Fibroblast of lung (primary cell): Measurements from ENCODE around the gene PKN1. TPM values are rescaled to one million over a fixed set of nuclear protein-coding genes. Genes with fewer than 3 reads are reported as not detected.

Experiments used
- DNase-seq, 2 donors: peaks; one replicate each; pipeline versions ENCODE4 v3.0.0 to v3.0.0-alpha.2; 2010; ENCODE audit warnings: low read depth in 2 of 2
- H2AFZ ChIP-seq: 2 replicates; pipeline ENCODE4 v1.5.1; 2012; ENCODE audit warnings: low read length, control low read depth, inconsistent platforms
- H3K27ac ChIP-seq: 2 replicates; pipeline ENCODE4 v1.5.1; 2011; ENCODE audit warnings: low read length, control low read depth; ENCODE audit not compliant: insufficient read depth
- H3K27me3 ChIP-seq: 2 replicates; pipeline ENCODE4 v1.5.1; 2011; ENCODE audit warnings: mild to moderate bottlenecking, low read length; ENCODE audit not compliant: control insufficient read depth, insufficient read depth
- H3K36me3 ChIP-seq: 2 replicates; pipeline ENCODE4 v1.5.1; 2011; ENCODE audit warnings: low read length; ENCODE audit not compliant: control insufficient read depth, insufficient read depth
- H3K4me1 ChIP-seq: 2 replicates; pipeline ENCODE4 v1.5.1; 2011; ENCODE audit warnings: low read length; ENCODE audit not compliant: control insufficient read depth, insufficient read depth; ENCODE audit errors: extremely low read depth
- H3K4me2 ChIP-seq: 2 replicates; pipeline ENCODE4 v1.5.1; 2011; ENCODE audit warnings: low read length, control low read depth; ENCODE audit not compliant: insufficient read depth; ENCODE audit errors: extremely low read depth
- H3K4me3 ChIP-seq, 4 experiments: fragments of 200-600 bp in 1 of 4; sonication (generic) in 1 of 4; replicated peaks in 1 of 4; 2 replicates each; pipeline ENCODE4 v1.5.1; 2011 to 2016; ENCODE audit warnings: low read length in 4 of 4, low read depth in 3 of 4, mild to moderate bottlenecking in 3 of 4, control low read depth in 2 of 4, inconsistent platforms in 1 of 4, mixed read lengths in 1 of 4; ENCODE audit not compliant: insufficient read depth in 1 of 4; ENCODE audit errors: control extremely low read depth in 1 of 4
- H3K79me2 ChIP-seq: 2 replicates; pipeline ENCODE4 v1.5.1; 2012; ENCODE audit warnings: mild to moderate bottlenecking, low read length, inconsistent platforms; ENCODE audit not compliant: control insufficient read depth, insufficient read depth
- H3K9ac ChIP-seq: 2 replicates; pipeline ENCODE4 v1.5.1; 2011; ENCODE audit warnings: mild to moderate bottlenecking, low read length, control low read depth; ENCODE audit not compliant: insufficient read depth
- H3K9me3 ChIP-seq: 2 replicates; pipeline ENCODE4 v1.5.1; 2012; ENCODE audit warnings: low read depth, low read length; ENCODE audit not compliant: control insufficient read depth, insufficient read depth
- H4K20me1 ChIP-seq: 2 replicates; pipeline ENCODE4 v1.5.1; 2011; ENCODE audit warnings: low read length; ENCODE audit not compliant: control insufficient read depth, insufficient read depth; ENCODE audit errors: extremely low read depth
- EZH2 ChIP-seq: IDR thresholded peaks from 2 replicates; pipeline ENCODE4 v1.5.1; 2012; ENCODE audit warnings: low read length, control low read depth, mild to moderate bottlenecking; ENCODE audit errors: missing control alignments
- polyA plus RNA-seq, 2 donors: library from polyadenylated mRNA; depleted of rRNA in 1 of 2; stranded (reverse) in 1 of 2; unstranded in 1 of 2; fragments of >200 nt; gene quantifications; 2 replicates each; pipeline ENCODE4 v1.2.1, GENCODE V29; 2011 to 2012; ENCODE audit warnings: missing spikeins in 1 of 2
- total RNA-seq: library from RNA; depleted of rRNA; stranded (reverse); fragments of >200 nt; gene quantifications from 2 replicates; pipeline ENCODE4 v1.2.1, GENCODE V29; 2014
- TF ChIP-seq, protein P1 (sequence below), 2 donors: IDR thresholded peaks in 1 of 2; conservative IDR thresholded peaks in 1 of 2; 1 replicate in 1 of 2; 2 replicates in 1 of 2; pipeline ENCODE4 v1.5.1; 2011 to 2012; ENCODE audit warnings: low read length in 2 of 2, control low read depth in 1 of 2, inconsistent platforms in 1 of 2, low read depth in 1 of 2, mild to moderate bottlenecking in 1 of 2

Gene PKN1
- total and polyA plus RNA-seq, 2 donors (not counting 1 experiment from before 2014, with no cell fraction given), result 43.2 to 141 TPM

DNA sequence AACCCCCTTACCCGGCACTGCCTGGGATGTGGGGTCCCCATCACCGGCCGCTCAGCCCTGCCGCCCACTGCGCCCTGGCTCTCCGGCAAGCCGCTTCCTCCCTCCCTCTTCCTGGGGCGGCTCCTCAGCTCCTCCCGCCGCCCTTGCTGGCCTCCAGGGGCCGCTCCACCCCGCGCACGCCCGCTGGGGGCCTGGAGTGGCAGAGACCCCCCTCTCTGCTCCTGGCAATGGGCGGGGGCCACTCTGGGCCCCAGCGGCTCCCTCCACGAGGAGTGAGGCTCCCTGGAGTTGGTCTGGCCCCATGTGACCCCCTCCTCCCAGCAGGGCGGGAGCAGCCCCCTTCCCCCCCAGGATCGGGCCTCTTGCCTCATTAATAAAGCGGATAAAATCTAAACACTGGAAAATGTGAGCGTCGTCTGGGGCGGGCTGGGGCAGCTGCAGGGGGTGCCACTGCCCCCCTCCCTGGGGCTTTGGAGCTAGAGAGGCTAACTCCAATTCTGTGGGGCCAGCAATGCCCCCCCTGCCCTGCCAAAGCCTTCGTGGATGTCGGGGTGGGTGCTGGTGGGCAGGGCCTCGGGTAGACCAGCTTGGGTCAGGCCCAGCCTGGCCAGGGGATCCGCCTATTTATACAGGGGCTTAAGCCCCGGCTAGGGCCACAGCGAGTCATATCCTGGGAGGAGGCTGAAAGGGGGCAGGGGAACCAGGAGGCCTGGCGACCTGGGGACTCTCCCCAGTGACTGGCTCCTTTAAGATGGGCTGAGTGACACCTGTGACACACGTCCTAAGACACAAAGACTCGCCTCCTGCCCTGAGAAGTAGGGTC lies 42.4 kb downstream of the PKN1 start, which contains the start of gene PTGER1:
TSS of gene PTGER1 (minus strand) at position 104 of the 823 bp plus-strand sequence. CDS start 1,034 bp downstream, outside the sequence.
- peaks cover 21% of the 10 kb centered on the region for H3K36me3 ChIP-seq
- peak; percentile 25 to 58 for DNase-seq
- H3K4me3 ChIP-seq, result peak within 1 kb of the TSS; percentile 37 to 55 (median 46)
- TF ChIP-seq, protein P1, sequence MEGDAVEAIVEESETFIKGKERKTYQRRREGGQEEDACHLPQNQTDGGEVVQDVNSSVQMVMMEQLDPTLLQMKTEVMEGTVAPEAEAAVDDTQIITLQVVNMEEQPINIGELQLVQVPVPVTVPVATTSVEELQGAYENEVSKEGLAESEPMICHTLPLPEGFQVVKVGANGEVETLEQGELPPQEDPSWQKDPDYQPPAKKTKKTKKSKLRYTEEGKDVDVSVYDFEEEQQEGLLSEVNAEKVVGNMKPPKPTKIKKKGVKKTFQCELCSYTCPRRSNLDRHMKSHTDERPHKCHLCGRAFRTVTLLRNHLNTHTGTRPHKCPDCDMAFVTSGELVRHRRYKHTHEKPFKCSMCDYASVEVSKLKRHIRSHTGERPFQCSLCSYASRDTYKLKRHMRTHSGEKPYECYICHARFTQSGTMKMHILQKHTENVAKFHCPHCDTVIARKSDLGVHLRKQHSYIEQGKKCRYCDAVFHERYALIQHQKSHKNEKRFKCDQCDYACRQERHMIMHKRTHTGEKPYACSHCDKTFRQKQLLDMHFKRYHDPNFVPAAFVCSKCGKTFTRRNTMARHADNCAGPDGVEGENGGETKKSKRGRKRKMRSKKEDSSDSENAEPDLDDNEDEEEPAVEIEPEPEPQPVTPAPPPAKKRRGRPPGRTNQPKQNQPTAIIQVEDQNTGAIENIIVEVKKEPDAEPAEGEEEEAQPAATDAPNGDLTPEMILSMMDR (conservative IDR thresholded peaks at IDR 0.05 in 1 of 2, IDR thresholded peaks at IDR 0.05 in 1 of 2; ENCODE audit: low read depth in 1 of 2, low read length in 2 of 2), result peak; percentile 41 to 46
- no peak for TF ChIP-seq EZH2
- H3K27ac ChIP-seq, result peak within 1 kb of the TSS; percentile 44
- no peak within 1 kb of the TSS for H2AFZ ChIP-seq
- peak within 1 kb of the TSS; percentile 46 for H3K9ac ChIP-seq
- no peaks in the 10 kb centered on the region for H3K27me3 ChIP-seq
- H3K79me2 ChIP-seq, result no peaks in the 10 kb centered on the region
- no peaks in the 10 kb centered on the region for H4K20me1 ChIP-seq
- no peaks in the 10 kb centered on the region for H3K9me3 ChIP-seq
- peaks cover 19% of the 10 kb centered on the region for H3K4me1 ChIP-seq
- H3K4me2 ChIP-seq, result peak within 1 kb of the TSS; percentile 86

DNA sequence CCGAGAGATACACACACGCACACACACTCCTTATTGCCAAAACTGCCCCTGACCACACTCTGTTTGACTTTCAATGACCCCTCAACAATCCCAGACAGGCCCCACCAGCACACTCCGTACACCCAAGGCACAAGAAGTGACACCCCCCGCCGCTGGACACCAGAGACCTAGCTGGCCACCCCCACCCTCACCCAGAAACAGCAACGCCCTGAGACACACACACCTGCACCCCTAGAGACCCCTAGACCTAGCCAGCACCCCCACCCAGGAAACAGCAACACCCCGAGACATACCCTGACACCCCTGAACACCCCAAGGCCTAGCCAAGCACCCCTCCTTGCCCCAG lies 43.2 kb downstream of the PKN1 start:
- Histone ChIP-seq H3K4me1 (peaks cover 19% of the 10 kb centered on the region), H3K4me3 (no peak overlapping the region), H3K27ac (peak overlapping the region; percentile 34), H2AFZ (no peak overlapping the region), H3K9me3 (no peaks in the 10 kb centered on the region), H3K27me3 (no peaks in the 10 kb centered on the region), H3K79me2 (no peaks in the 10 kb centered on the region), H3K9ac (no peak overlapping the region), H4K20me1 (no peaks in the 10 kb centered on the region), H3K36me3 (peaks cover 21% of the 10 kb centered on the region), H3K4me2 (peak overlapping the region; percentile 33)
- TF ChIP-seq, protein P1 (conservative IDR thresholded peaks at IDR 0.05 in 1 of 2, IDR thresholded peaks at IDR 0.05 in 1 of 2; ENCODE audit: low read depth in 1 of 2, low read length in 2 of 2), result no peak
- no peak for TF ChIP-seq EZH2
- no peak for DNase-seq

DNA sequence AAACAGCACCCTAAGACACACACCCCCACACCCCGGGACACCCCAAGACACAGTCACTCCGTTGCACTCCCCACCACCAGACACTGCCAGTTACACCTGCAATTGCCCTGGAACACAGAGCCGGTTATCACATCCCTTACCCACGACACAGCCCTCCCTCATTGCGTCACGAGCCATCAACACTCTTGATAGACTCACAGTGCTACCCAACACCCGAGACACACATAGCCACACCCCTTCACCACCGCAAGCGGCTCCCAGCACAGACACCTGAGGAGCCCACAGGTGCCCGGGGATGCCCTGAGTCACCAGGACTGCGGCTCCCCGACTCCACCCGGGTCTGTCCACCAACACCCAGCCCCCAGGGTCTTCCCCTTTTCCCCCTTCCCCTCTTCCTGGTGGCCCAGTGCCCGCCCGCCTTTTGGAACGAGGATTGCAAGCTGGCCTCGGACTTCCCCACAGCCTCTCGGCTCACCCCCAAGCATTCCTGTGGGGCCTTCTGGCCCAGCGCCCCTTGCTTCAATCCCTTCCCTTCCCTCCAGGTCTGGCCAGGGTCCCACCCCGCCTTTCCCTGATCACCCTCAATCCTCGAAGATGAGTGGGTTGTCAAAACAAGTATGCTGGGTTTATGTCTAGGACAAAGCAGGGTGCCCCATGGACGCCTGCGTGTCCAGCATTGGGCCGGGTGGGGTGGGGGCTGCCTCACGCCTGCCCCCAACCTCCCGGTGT lies 43.7 kb downstream of the PKN1 start:
- TF ChIP-seq EZH2, result no peak
- TF ChIP-seq, protein P1 (conservative IDR thresholded peaks at IDR 0.05 in 1 of 2, IDR thresholded peaks at IDR 0.05 in 1 of 2; ENCODE audit: low read depth in 1 of 2, low read length in 2 of 2), result no peak
- DNase-seq, result peak; percentile 72 to 92
- no peaks in the 10 kb centered on the region for H4K20me1 ChIP-seq
- H2AFZ ChIP-seq, result no peak overlapping the region
- peak overlapping the region in 1 of 4 experiments; percentile 17 for H3K4me3 ChIP-seq
- no peaks in the 10 kb centered on the region for H3K9me3 ChIP-seq
- no peak overlapping the region for H3K9ac ChIP-seq
- H3K36me3 ChIP-seq, result peaks cover 20% of the 10 kb centered on the region
- peaks cover 19% of the 10 kb centered on the region for H3K4me1 ChIP-seq
- H3K27ac ChIP-seq, result peak overlapping the region; percentile 37
- H3K4me2 ChIP-seq, result peak overlapping the region; percentile 33
- H3K27me3 ChIP-seq, result no peaks in the 10 kb centered on the region
- H3K79me2 ChIP-seq, result no peaks in the 10 kb centered on the region
